ENCODE measurements around the gene RERE. TPM values are rescaled to one million over a fixed set of nuclear protein-coding genes. Genes with fewer than 3 reads are reported as not detected.

The RERE gene
- polyA plus RNA-seq, 5 donors: 104 to 119 (median 112) TPM

DNA sequence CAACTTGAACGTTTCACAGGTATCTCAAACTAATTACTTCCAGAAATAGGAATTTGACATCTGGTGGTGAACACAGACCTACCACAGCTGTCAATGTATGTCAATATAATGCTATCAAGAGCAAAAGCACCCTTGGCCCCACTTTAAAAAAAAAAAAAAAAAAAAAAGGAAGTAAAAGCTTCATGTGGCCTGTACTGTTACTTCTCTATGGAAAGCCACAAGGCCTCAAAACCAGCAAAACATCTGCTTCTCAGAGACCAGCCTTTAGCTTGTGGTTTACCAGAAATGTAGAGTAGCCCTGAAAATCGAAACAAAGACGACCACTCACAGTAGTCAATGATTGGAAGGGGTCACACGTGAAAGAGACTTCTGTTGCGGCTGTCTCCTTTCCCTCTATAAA, 389.9 kb downstream of the RERE start:
- no peak for DNase-seq

DNA sequence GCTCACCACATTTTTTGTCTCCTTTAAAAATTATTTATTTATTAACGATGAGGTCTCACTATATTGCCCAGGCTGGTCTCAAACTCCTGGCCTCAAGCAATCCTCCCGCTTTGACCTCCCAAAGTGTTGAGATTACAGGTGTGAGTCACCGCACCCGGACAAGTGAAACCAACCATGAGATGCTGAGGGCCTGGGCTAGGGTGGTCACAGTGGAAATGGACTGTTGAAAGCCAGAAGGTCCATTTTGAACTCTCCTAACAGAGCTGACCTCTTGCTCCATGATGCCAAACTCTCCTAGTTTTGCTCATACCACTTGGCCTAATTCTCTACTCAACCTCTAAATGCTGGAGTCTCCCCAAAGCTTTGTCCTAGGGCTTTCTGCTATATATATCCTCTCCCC, 390.4 kb downstream of the RERE start:
- DNase-seq: no peak

DNA sequence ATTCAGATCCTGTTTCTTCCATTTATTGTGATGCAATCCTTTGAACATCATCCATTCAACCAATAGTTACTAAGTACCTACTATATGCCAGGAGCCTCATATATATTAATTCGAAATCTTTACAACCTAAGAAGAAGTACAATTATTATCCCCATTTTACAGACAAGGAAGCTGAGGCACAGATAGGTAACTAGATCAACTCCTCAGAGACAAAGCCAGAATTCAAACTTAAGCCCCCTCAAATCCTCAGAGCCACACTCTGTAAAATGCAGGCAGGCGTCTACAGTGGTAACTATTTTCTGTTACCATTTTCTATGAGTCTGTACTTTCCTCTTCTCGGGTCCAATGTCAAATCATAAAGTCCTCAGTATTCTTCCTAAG, 391.7 kb downstream of the RERE start:
- DNase-seq: no peak

DNA sequence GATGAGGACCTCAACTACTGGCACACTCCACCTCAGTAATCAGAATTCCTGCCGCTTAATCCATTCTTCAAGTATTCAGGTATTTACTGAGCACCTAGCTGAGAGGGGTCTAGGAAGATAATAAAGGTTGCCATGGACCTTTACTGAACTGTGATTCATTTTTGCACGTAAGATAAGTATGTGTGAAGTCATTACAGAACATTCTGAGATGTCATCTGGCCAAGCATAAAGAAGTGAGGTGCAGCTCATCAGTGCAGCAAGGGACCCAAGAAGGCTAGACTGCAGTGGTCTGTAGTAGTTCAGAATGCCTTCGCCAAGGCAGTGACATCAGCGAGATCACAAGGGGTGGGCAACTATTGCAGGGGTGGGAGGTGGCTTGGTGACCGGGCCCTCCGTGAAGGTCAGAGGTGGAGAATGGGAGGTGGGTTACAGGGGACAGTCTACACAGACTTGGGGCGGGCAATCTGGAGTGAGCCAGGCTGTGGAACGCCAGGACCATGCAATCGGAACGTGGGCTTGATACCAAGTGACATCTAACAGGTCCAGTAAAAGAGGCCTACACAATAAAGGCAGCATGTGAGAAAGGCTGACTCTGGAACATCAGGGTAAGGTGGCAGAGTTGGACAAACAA, 392.2 kb downstream of the RERE start:
- no peak for DNase-seq

DNA sequence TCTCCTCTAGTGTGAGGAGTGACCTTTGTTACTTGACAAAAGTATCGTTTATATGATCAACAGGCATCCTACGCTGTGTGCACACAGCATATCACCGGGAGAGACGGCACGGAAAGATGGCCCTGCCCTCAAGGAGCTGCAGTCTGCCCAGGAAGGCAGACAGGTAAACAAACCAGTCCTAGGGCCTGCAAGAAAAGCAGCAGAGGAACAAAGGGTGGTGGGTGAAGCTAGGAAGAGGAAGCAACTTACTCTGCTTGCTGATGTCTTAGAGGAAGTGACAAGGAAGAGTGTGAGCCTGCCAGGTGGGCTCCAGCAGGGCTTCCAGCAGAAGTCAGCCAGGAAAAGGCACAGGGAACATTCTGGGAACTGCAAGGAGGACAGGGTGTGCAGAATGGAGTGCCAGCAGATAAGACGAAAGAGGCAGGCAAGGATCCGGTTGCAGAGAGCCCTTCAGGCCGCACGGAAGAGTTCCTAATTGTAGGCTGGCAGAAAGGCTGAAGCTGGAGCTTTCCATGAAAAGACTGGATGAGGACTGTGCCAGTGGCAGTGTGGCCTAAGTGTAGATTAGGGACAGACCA, 392.8 kb downstream of the RERE start:
- DNase-seq: no peak

DNA sequence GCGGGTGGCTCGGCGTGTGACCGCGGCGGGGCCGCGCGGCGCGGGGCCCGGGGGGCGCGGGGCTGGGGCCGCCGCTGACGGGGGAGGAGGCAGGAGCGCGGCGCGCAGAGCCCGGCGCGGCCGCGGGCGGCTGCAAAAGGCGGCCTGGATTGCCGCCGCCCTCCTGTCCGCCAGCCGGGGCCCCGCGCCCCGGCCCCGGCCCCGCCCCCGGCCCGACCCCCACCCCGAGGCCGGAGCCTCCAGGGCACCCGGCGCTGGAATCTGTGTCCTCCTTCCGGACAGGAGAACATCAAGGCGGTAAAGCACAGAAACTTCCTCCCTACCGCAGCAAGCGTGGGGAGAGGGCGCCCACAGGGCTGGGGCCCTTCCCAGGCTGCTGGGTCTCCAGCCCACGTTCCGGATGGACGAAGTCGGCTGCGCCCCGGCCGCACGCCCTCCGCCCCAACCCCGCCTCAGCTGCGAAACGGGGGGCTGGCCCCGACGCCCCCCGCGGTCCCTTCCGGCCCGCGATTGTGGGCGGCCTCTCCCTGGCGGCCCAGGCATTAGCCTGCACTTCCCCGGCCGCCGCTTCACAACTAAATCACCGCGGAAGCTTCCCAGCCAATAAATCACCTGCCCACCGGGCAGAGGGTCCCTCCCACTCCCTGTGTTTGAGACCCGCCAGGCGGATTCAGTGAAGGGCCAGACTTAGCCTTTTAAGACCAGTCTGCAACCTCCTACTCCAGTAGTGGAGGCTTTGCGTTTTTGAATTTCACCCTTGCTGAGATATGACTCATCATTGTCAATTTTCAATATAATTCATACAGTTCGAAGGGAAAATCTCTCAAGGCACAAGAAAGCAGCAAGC, 393.5 kb downstream of the RERE start:
- DNase-seq: peak; percentile 70 to 74

DNA sequence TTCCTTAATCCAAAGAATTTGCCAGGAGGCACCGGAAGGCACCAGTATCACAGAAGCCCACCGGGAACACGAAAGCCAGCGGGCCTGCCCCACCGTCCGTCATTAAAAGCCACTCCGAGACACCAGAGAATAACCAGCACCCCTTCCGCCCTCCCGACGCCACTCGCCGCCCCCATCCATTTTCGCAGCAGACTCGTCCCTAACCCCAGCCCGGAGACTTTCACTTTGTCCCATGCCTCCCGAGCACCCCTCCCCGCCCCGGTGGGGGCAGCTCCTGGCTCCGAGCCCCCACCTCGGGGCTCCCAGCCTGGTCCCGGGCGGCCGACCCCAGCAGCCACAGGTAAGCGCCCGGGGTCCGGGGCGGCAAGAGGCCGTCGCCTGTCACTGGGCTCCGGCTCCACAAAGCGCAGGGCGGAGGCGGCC, 394.2 kb downstream of the RERE start:
- DNase-seq: peak in 1 of 2 donors; percentile 51

DNA sequence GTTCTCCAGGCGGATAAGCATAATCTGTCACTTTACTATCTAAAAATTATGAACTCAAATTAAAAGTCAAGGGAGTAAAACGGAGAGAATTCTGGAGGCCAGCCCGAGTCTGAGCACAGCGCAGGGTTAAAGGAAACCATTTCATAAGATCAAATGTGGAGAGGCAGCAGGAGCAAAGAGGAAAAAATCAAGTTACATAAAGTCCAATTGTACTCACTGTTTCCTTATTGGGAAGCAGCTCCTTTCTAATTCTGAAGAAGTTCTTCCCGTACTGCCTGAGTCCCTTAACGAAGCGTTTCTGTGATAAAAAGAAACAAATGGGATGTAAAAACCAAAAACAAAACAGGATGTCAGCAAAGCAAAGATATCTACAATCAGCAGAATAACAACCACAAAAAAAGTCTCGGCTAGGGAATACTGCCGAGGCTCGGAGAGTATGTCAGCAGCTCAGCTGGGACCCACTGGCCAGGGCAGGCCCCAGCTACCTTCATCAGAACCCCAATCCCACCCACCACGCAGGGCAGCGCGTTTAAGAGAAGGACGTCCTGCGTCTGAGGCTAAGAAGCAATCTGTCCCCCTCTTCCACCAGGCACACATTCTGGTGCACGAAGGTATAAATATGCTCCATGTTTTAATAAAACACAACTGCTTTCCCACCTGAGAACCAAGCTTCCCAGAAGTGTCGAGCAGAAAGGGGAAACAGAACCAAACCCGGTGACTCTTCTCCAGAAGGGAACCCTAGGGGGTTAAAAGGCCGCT, 394.8 kb downstream of the RERE start:
- DNase-seq: no peak

DNA sequence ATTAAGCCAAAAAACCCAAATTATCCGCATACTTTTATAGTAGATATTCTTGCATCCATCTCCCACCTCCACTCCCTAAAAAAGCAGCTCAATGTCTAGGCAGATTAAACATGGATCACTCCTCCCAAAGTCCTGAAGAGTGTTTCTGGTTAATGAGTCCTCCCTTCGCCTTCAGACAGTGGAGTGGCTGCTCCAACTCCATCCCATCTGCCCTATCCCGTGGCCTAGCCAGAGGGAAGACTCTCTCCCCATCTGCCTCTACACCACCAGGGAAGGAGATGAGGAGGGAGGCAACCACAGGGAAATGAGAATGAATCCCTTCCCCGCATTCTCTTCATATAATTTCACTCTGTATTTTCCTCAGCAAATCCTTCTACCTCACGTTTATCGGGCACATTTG, 395.7 kb downstream of the RERE start:
- no peak for DNase-seq

DNA sequence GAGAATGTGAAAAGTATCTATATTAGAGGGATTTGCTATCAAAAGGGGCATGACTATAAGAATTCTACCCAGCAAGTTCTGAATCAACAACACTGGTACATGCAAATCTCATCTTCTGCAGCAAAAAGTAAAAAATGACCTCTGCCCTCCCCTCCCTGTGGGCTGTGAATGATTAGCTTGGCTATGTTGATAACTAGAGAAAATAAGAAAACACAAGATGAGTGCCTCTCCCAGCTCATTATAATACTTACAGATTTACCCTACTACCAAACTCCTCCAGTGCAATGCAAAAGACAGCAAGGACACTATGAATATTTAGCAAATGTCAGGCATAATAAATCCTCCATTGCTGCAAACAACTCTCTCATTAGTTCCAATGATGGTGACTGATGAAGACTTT, 397.1 kb downstream of the RERE start:
- DNase-seq: no peak

DNA sequence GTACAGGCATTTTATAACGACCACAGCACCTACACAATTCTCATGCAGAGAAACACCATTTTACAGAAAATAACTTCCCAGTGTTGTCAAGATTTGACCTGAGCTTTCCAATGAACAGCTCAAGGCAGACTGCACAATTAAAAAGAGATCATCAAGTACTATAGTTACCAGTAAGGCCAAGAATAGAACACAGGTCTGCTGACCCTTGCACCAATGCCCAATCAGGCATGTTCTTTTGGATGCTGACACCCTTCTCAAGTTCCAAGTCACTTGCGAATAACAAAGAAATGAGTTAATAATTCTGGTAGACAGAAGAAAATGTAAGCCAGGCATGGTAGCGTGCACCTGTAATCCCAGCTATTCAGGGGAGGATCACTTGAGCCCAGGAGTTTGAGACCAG, 397.6 kb downstream of the RERE start:
- no peak for DNase-seq

DNA sequence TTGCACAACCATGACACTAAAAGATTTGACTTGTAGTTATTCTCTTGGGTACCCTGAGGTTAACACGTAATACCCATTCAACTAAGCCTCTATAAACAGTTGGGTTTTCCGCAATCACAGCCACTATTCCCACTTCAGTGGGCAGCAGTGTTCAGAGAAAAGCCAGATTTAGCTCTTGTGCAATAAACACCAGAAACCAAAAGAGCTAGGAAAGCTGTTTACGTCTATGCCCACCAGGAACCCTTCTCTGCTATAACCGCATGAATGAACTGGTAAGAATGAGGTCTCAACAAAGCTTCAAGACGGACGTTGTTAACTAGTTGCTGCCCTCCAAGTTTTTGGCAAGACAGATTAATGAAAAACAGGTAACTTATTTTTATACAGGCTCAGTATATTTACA, 398.3 kb downstream of the RERE start:
- no peak for DNase-seq

DNA sequence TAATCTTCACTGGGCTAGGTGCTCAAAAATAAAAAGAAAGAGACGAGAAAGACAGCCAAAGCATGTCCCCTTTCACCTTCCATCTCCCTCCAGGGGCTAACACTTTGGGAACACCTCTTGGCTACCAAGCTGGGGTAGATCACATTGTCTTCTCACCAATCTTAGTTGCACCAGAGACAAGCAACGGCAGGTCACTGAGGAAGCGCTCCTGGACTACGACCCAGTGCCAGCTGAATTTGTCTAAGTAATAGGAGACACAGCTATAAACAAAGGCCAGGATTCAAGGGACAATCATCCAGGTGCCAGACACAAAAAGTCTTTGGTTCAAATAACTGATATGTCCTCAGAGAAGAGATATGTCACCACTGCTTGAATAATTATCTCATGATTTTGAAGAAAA, 399.1 kb downstream of the RERE start:
- no peak for DNase-seq

DNA sequence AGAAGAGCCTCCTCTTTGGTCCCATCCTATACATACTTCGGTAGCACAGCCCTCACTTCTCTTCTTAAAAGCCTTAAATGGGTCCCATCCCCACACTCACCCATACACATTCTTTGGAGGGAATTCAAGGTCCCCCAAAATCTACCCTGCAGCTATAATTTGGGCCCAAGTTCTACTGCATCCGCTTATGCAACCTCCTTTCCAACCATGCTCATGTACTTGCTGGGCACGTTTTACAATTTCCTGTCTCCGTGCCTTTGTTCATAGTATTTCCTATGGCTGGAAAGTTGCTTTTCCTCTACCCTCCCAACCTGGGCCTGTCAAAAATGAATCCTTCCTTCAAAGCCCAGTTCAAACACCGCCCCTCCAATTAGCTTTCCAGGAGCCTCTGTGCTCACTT, 399.8 kb downstream of the RERE start:
- DNase-seq: no peak

DNA sequence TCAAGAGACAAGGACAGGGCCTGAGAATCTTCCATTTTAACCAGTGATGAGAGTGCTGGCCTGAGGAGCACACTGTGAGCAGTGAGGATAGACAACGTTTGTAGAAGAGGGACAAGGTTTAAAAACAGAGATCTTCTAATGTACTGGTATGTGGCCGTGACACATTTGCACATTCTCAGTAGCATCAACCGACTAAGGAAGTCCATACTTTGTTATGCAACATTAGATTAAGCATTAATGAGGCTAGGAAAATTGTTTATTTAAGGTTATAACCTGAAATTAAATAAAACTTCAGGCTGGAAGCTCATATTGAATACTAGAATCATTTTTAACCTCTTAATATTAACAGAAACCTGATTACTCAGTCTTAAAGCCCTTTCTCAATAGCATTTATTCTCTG, 400.6 kb downstream of the RERE start:
- DNase-seq: no peak

DNA sequence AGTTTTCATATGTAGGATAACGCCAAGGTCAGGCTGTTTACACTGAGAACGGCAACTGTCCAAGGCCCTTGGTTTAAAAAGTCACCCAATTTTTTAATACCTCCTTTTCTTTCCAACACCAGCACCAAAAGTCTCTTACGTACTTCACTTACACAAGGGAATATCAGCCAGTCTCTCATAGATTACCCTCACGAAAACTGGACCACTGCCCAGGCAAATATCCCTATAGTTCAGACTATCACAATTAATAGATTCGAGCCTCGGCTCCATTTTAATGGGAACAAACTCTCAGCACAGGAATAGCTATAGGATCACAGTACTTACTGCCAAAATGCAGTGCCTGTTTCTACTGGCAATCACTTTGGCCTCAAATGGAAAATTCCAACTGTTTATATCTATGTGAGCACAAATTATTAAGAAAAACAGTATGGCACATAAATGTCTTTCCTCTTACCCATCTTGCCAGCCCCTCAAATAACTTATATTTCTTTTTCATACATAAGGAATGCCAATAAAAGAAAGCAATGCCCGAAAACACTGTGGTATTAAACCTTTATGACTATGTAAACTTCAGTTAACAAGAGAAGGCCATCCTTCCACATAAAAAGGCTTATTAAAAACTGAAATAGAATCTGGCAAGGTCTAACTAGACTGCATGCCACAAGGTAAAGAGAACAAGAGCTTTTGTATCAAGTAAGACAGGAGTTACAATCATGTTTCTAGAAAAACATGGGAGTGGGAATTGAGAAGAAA, 401.7 kb downstream of the RERE start:
- DNase-seq: no peak

DNA sequence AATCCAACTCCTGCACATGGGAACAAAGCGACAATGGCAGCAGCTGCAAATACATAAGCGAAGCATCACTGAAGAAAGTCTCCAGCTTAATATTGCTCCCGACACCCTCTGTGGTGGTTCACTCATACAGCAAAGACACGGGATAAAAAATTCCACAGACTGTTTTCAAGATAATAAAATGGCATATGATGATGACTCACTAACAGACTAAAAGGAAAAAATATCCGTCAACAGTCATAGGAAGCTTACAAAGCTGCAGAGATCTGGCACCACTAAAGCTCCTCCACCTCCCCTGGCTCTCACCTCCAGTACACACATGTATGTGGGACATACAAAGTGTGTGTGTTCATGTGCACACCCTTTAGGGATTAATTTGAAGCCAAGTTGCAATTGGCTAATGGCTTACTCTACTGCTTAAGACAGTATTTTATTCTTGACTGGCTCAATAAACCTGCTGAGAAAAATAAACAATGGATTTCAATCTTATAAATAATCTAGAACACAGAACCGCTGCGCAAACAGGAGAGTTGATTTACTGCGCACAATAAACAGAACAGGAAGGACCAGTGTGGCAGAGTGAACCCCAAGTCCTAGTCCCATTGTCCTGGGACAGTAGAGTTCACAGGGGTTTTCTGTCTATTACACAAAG, 405.1 kb downstream of the RERE start:
- no peak for DNase-seq

DNA sequence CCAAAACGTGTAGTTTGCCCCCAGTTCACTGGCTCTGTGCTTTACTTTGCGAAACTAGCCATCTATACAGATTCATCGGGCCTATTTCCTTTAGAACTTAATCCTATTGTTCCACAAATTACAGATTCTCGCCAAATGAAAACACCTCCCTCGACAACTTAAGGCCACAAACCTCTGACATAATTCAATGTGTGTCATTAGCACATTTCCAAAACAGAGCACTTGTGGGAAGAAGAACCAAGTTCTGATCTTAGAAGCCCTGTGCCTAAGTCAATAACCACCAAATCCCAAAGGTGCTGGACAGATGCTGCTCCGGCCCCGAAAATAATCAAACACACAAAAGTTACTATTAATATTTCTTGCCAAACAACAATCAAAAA, 405.6 kb downstream of the RERE start:
- DNase-seq: no peak

DNA sequence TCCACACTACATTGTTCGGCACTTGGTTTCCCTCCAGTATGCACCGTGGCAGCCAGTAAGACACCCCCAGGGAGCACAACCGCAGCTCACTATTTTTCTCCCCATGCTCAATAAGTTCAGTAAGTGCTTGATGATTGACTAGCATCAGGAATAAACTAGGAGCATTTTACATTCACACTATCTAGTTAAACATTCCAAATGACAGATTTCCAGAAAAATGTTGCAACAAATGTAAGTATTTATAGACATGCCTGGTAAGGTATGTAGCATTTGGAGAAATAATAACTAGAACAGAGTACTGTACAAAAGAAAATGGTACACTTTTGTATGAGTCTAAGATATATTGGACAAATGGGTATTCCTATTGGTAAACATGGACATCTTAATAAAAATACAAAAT, 406.6 kb downstream of the RERE start:
- DNase-seq: no peak

DNA sequence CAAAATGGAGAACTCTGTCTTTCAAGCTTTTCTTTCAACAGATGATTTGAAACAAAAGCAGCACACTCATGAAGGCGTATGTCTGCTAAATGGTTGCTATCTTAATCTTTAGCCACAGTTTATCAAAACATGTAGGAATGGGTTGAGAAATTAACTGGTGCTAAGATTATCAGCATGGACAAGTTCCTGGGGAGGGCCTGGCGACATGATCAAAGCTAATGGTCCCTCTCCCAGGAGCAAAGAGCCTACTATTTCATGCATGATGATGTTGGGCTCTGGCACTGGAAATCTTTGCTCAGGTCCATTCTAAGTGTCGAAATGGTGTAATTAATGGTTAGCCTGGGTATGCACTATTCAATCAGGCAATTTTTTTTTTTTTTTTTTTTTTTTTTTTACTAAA, 407.8 kb downstream of the RERE start:
- no peak for DNase-seq

DNA sequence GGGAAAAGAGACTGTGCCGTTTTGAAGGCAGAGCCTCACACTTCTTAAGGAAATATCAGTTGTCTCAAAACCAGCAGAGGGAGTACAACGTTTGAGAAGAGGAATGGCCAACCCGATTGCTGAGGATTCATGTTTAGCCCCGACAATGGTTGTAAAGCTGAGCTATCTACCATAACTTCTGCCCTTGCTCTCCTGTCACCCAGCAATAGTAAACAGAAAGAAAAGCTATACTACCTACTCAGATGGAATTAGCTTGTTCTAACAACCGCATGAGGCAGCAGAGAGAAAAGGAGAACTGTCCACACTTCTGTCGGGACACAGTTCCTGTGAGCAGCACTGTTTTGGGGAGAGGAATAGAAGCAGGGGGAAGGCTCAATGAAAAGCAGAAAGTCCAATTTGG, 408.3 kb downstream of the RERE start:
- no peak for DNase-seq

All from right lung (tissue), 5 donors.